ENCODE measurements around the gene IL4I1.

DNA sequence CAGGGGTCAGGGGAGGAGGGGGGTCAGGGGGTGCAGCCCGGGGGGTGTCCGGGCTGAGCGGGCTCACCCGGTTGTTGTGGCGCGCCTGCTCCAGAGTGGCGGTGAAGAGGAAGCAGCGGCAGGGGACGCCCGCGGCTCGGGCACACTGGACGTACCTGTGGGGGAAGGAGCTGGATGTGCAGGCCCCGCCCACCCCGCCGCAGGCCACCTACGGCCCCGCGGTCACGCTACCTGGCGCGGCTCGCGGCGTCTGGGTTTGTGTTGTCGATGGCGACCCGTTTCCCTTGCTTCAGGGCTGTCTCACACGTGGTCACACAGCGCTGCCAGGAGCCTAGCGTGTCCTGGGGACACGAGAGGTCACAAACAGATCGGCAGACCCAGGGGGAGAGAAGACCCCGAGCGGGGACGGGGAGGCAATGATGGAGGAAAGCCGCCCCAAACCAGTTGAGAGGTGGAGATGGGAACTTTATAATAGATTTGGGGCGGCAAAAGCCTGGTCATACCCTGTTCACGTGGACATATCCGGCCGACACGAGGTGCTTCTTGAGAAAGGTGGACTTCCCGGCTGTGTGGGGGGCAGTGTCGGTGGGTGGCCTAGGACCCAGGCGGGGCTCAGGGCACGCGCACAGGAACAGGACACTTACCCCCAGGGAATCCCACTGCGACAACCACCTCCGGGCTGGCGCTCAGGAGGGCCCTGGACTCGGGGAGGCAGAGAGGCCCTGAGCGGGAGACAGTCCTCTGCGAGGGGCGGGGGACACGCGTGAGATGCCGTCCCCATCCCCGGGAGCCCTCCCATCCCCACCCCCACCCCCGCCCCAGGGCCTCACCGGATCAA lies 34.9 kb downstream of the IL4I1 start:
- TF ChIP-seq, protein P1, sequence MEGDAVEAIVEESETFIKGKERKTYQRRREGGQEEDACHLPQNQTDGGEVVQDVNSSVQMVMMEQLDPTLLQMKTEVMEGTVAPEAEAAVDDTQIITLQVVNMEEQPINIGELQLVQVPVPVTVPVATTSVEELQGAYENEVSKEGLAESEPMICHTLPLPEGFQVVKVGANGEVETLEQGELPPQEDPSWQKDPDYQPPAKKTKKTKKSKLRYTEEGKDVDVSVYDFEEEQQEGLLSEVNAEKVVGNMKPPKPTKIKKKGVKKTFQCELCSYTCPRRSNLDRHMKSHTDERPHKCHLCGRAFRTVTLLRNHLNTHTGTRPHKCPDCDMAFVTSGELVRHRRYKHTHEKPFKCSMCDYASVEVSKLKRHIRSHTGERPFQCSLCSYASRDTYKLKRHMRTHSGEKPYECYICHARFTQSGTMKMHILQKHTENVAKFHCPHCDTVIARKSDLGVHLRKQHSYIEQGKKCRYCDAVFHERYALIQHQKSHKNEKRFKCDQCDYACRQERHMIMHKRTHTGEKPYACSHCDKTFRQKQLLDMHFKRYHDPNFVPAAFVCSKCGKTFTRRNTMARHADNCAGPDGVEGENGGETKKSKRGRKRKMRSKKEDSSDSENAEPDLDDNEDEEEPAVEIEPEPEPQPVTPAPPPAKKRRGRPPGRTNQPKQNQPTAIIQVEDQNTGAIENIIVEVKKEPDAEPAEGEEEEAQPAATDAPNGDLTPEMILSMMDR (IDR thresholded peaks at IDR 0.05), result no peak
- TF ChIP-seq POLR2AphosphoS5 (IDR thresholded peaks at IDR 0.05) (no peak), POLR2A (IDR thresholded peaks at IDR 0.05) (no peak)
